DND-41 (cell line): ENCODE results near the gene DSCAM.
A peak's percentile ranks its signal among the peaks of the same experiment; 100 is the strongest.

Experiments used
- ATAC-seq: fragments of 200-7000 bp; cut with Tn5 transposase; 3 replicates; pipeline ENCODE4 v1.9.1; 2021; ENCODE audit warnings: low read depth; ENCODE audit not compliant: insufficient read depth
- DNase-seq: peaks from one replicate; pipeline ENCODE4 v3.0.0-alpha.2; 2020
- H2AFZ ChIP-seq: 2 replicates; pipeline ENCODE4 v1.6.0; 2012; ENCODE audit warnings: low read depth, low read length
- H3K27ac ChIP-seq: 2 replicates; pipeline ENCODE4 v1.5.1; 2012; ENCODE audit warnings: low read length, inconsistent platforms
- H3K27me3 ChIP-seq: fragments of 200-600 bp; sonication (generic); 2 replicates; pipeline ENCODE4 v1.6.0; 2012; ENCODE audit warnings: low read length, mild to moderate bottlenecking, inconsistent platforms; ENCODE audit not compliant: insufficient read depth, poor library complexity
- H3K36me3 ChIP-seq: 2 replicates; pipeline ENCODE4 v1.5.1; 2012; ENCODE audit warnings: low read length, inconsistent platforms; ENCODE audit not compliant: insufficient read depth
- H3K4me1 ChIP-seq: 2 replicates; pipeline ENCODE4 v1.5.1; 2012; ENCODE audit warnings: mild to moderate bottlenecking, low read length; ENCODE audit not compliant: insufficient read depth
- H3K4me2 ChIP-seq: 2 replicates; pipeline ENCODE4 v1.6.0; 2012; ENCODE audit warnings: mild to moderate bottlenecking, moderate library complexity, low read length, inconsistent platforms; ENCODE audit not compliant: insufficient read depth
- H3K4me3 ChIP-seq, 2 experiments: fragments of 200-600 bp in 1 of 2; shearing (Covaris generic) in 1 of 2; 2 replicates each; pipeline ENCODE4 v1.5.1; 2012 to 2016; ENCODE audit warnings: inconsistent platforms in 2 of 2, low read length in 2 of 2, mild to moderate bottlenecking in 2 of 2, low read depth in 1 of 2, moderate library complexity in 1 of 2
- H3K79me2 ChIP-seq: 2 replicates; pipeline ENCODE4 v1.6.0; 2012; ENCODE audit warnings: low read length, inconsistent platforms; ENCODE audit not compliant: insufficient read depth
- H3K9ac ChIP-seq: 2 replicates; pipeline ENCODE4 v1.6.0; 2012; ENCODE audit warnings: low read depth, mild to moderate bottlenecking, inconsistent platforms, low read length, moderate library complexity
- H3K9me3 ChIP-seq: 2 replicates; pipeline ENCODE4 v1.5.1; 2012; ENCODE audit warnings: low read length, moderate library complexity, mild to moderate bottlenecking, inconsistent platforms; ENCODE audit not compliant: insufficient read depth, severe bottlenecking
- H4K20me1 ChIP-seq: 2 replicates; pipeline ENCODE4 v1.6.0; 2012; ENCODE audit warnings: low read length; ENCODE audit not compliant: insufficient read depth
- EZH2 ChIP-seq: IDR thresholded peaks from 3 replicates; pipeline ENCODE4 v1.6.1; 2012; ENCODE audit warnings: borderline replicate concordance, low read depth, mild to moderate bottlenecking, moderate library complexity, low read length, inconsistent platforms; ENCODE audit not compliant: severe bottlenecking
- TF ChIP-seq, protein P1 (sequence below): IDR thresholded peaks from 2 replicates; pipeline ENCODE4 v1.5.1; 2012; ENCODE audit warnings: borderline replicate concordance, low read length, moderate library complexity, mild to moderate bottlenecking; ENCODE audit not compliant: poor library complexity, severe bottlenecking; ENCODE audit errors: extremely low read depth

The DSCAM gene

DNA sequence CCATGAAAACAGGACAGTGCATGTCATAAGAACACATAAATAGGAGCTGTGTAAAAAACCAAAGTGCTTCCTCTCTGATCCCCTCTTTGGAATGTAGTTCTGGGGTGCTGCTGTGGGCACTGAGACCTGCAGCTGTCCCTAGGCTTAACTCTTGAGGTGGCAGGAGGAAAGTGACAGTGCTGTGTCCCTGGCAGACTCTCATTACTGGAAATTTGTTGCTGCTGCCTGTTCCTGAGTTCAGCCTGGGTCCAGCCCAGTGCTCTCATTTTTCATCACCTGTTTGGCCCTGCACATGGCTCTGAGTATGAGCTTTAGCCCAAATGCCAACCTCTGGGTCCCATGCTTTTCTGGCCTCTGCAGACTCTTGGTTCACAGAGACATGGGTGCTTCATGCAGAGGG, 329.3 kb downstream of the DSCAM start:
- H3K36me3 ChIP-seq, result no peaks in the 10 kb centered on the region
- no peaks in the 10 kb centered on the region for H3K4me1 ChIP-seq
- H3K27me3 ChIP-seq, result no peaks in the 10 kb centered on the region
- H4K20me1 ChIP-seq, result no peaks in the 10 kb centered on the region
- no peak overlapping the region for H3K4me3 ChIP-seq
- ATAC-seq, result no peak
- no peaks in the 10 kb centered on the region for H3K79me2 ChIP-seq
- TF ChIP-seq, protein P1, sequence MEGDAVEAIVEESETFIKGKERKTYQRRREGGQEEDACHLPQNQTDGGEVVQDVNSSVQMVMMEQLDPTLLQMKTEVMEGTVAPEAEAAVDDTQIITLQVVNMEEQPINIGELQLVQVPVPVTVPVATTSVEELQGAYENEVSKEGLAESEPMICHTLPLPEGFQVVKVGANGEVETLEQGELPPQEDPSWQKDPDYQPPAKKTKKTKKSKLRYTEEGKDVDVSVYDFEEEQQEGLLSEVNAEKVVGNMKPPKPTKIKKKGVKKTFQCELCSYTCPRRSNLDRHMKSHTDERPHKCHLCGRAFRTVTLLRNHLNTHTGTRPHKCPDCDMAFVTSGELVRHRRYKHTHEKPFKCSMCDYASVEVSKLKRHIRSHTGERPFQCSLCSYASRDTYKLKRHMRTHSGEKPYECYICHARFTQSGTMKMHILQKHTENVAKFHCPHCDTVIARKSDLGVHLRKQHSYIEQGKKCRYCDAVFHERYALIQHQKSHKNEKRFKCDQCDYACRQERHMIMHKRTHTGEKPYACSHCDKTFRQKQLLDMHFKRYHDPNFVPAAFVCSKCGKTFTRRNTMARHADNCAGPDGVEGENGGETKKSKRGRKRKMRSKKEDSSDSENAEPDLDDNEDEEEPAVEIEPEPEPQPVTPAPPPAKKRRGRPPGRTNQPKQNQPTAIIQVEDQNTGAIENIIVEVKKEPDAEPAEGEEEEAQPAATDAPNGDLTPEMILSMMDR, result no peak
- no peak for TF ChIP-seq EZH2
- H2AFZ ChIP-seq, result no peak overlapping the region
- H3K27ac ChIP-seq, result no peak overlapping the region
- no peak for DNase-seq
- no peak overlapping the region for H3K9ac ChIP-seq
- H3K4me2 ChIP-seq, result no peak overlapping the region
- no peaks in the 10 kb centered on the region for H3K9me3 ChIP-seq

DNA sequence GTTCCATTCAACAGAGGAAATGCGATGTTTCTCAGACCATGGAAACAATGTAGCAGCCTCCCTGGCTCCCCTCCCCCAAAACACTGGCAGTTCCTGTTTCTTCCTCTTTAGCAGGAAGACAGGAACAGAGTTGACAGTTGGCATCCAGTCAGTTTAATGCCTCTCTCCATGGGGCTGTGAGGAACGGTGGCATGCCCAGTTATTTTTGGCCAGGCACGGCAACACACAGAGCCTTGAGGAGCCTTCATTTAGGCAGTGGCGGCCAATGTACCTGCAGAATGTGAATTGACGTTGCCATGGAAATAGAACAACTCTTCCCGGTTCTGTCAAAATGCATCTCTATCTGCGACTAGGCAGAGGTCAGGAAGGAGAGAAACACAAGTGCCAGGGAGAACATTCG, 330.6 kb downstream of the DSCAM start:
- TF ChIP-seq, protein P1, result no peak
- TF ChIP-seq EZH2, result no peak
- Histone ChIP-seq H3K27me3 (no peaks in the 10 kb centered on the region), H2AFZ (peak overlapping the region; percentile 36; the same call in 1 of the 2 replicates), H3K27ac (no peak overlapping the region), H3K36me3 (no peaks in the 10 kb centered on the region), H3K4me3 (no peak overlapping the region), H3K9me3 (no peaks in the 10 kb centered on the region), H3K4me1 (no peaks in the 10 kb centered on the region), H4K20me1 (no peaks in the 10 kb centered on the region), H3K79me2 (no peaks in the 10 kb centered on the region), H3K9ac (no peak overlapping the region), H3K4me2 (no peak overlapping the region)
- no peak for DNase-seq
- no peak for ATAC-seq

DNA sequence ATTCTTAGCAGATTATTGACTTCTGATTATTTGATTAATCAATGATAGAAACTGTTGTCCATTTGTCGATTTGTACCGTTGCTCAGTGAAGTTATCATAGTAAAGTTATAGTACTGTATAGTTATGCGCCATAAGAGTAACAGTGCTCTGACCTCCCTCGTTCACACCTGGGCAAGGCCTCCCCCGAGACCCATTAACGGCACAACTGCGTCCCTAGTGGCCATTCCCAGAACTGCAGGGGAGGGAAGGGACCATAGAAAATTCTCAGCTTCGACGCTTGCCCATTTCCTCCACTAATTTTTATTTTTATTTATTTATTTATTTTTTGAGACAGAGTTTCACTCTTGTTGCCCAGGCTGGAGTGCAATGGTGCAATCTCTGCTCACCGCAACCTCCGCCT, 334.4 kb downstream of the DSCAM start:
- Histone ChIP-seq H3K9ac (no peak overlapping the region), H3K4me3 (no peak overlapping the region), H3K27me3 (no peaks in the 10 kb centered on the region), H3K36me3 (no peaks in the 10 kb centered on the region), H4K20me1 (no peaks in the 10 kb centered on the region), H3K4me2 (no peak overlapping the region), H3K79me2 (no peaks in the 10 kb centered on the region), H3K4me1 (no peaks in the 10 kb centered on the region), H3K9me3 (no peaks in the 10 kb centered on the region), H3K27ac (no peak overlapping the region), H2AFZ (no peak overlapping the region)
- DNase-seq, result peak; percentile 41
- TF ChIP-seq EZH2, result no peak
- TF ChIP-seq, protein P1, result peak; percentile 81
- peak; percentile 57; the same call in 2 of the 3 replicates for ATAC-seq

DNA sequence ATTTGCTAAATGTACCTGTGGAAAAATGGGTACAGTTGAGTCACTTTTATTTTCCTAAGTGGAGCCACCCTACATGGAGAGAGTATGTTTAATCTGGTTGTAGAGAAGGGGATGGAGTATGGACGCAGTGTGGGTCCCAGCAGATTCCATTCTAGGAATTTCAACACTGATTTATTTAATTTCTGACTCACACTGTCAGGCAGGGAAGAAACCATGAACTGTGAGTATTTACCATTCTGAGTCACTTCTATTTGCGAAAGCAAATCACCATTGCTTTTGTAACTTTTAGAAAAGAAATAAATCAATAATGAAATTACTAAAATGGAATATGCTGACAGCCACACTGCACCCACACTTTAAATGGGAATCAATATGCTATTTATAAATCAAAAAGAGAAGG, 339.0 kb downstream of the DSCAM start:
- DNase-seq (no peak), ATAC-seq (no peak)
- no peak overlapping the region for H3K4me3 ChIP-seq
- no peaks in the 10 kb centered on the region for H3K9me3 ChIP-seq
- H3K4me1 ChIP-seq, result no peaks in the 10 kb centered on the region
- TF ChIP-seq, protein P1, result no peak
- TF ChIP-seq EZH2, result no peak
- no peak overlapping the region for H3K4me2 ChIP-seq
- H3K79me2 ChIP-seq, result no peaks in the 10 kb centered on the region
- no peak overlapping the region for H2AFZ ChIP-seq
- no peaks in the 10 kb centered on the region for H4K20me1 ChIP-seq
- H3K36me3 ChIP-seq, result no peaks in the 10 kb centered on the region
- no peak overlapping the region for H3K27ac ChIP-seq
- H3K9ac ChIP-seq, result no peak overlapping the region
- no peaks in the 10 kb centered on the region for H3K27me3 ChIP-seq
